NCI-H2171 treated with DMSO at 0.1 percent for 48 hours (cell line): Measurements from ENCODE around the gene ANO6.

Experiments used
- DNase-seq: peaks from one replicate; lab custom pipeline; 2025; lab: John Stamatoyannopoulos, UW

The ANO6 gene

DNA sequence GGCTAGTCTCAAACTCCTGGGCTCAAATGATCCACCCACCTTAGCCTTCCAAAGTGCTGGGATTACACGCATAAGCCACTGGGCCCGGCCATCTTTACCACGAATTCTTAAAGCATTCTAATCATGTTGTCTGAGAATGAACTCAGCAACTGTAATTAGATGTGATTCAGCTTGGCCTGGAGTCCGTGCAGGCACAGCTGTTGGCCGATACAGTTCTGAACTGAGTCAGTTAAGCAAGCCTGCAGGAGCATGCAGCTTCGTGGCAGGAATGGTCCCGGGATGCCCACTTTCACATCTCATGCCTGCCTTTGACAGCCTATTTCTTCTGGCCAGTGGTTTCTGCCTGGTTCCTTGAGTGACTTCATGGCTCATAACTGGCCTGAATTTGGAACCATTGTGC lies 194.1 kb downstream of the ANO6 start:
- no peak for DNase-seq

DNA sequence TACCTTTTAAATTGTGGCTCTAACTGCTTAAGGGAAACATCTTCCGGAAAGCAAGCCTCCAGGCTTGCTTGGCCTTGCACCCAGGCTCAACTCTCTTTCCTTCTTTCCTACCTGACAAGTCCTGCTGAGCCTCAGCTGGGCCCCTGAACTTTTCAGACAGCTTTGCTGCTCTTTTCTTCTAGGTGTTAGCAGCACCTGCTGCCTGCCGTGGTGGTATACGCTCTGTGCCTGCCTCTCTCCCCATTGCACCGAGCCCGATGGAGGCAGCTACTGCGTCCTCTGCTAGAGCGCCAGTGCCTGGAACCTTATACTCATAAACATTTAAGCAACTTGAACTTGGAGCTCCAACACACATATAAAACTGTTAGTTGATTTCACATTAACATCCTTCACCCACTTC lies 195.7 kb downstream of the ANO6 start:
- no peak for DNase-seq

DNA sequence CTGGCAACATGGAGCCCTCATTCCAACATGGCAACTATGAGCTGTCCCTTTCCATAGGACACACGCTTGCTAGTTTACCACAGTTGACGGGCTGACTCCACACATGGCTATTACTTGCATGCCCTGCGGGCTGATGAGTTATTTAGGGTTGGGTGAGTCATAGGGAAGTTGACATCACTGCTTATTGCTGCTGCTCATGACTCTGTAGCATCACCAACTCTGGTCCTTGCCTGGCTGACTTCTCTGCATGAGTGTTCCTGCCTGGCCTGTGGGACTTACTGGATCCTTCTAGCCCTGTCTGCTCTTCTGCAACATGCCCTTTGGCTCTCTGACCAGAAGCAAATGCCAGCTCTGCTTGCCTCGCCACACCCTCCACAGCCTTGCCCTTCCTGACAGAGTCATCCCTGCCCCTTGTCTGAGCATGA lies 199.5 kb downstream of the ANO6 start:
- no peak for DNase-seq

DNA sequence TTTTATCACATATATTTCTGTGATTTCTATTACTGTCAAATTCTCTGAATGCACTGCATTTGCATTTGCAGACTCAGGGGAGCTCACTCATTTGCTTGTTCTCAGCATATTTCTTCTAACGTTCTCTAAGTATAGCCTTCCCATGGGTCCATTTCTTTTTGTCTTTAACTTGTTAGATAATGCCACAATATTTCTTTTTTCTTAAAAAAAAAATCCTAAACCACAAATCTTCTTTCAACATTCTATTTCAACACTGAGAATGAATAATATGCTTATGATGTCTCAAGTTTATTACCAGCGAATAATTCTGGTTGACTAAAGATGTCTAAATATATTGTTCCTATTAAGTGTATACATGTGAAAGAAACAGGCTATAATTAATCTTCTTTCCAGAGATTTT lies 200.2 kb downstream of the ANO6 start:
- no peak for DNase-seq

DNA sequence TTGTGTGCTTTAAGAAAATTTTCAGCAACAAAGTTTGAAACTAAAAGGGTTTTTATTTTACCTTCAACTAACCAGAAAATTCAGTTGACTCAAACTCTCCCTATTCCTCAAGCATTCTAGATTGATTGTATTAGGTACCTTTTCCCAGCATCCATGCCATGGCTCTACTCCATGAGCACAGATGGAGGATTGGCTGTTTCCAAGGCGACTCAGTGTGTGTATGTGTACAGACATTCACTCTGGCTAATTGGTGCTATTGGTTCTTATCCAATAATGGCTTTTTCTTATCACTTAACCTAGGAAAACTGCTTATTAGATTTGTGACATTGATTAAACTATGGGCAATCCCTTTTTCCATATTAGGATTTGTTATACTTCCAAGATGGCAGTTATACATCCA lies 202.6 kb downstream of the ANO6 start:
- DNase-seq, result no peak

DNA sequence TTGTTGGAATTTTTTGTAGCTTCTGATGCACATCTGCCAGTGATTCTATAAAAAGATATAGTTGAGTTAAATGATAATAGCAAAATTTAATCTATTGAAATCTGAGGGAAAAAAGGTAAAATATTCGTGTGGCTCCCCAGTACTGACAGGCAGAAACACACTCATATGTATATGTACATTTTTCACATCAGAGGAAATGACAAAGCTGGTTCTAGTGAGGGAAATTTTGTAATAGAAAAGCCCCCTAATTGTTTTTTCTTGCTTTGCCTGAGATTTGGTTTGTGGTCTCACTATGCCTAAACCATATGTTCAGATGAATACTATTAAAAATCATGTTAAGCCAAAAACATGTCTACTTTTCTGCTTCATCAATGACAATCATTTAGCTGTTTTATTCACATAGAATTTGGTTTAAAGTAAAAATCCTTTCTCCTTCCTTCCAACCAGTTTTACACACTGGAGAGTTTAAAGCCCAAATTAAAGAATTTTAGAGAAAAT lies 203.5 kb downstream of the ANO6 start:
- no peak for DNase-seq

DNA sequence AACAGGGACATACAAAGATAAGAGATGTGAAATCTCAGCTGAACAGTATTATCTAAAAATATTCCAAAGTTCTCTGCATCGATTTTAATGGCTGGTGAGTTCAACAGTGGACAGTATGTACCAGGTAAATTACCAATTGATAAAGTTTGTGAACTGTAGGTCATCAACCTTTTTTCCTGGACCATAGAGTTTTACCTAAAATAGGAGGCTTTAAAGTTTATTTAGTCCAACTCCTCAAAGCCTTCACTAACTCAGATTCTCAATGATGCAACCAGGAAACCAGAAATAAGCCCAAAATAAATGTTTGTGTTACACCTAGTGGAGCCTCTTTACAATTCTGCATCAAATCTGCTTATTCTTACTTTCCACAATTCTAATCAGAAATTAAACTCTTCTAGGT lies 205.8 kb downstream of the ANO6 start:
- DNase-seq, result no peak

DNA sequence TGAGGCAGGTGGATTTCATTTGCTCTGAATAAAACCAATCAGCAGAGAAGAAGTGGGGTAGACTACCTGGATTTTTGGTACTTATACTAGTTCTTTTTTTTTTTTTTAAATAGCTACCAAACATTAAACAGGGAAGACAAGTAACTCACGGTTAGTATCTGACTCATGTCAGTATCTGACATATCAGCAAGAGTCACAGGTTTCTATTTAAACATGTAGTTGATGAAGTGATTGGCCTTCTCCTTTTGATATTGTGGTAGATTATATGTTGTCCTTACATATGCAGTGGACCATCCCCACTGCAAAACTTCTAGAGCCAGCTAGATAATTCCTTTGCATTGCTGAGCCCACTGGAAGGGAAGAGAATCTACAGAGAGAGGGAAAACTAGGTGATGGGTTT lies 208.0 kb downstream of the ANO6 start:
- DNase-seq, result no peak

DNA sequence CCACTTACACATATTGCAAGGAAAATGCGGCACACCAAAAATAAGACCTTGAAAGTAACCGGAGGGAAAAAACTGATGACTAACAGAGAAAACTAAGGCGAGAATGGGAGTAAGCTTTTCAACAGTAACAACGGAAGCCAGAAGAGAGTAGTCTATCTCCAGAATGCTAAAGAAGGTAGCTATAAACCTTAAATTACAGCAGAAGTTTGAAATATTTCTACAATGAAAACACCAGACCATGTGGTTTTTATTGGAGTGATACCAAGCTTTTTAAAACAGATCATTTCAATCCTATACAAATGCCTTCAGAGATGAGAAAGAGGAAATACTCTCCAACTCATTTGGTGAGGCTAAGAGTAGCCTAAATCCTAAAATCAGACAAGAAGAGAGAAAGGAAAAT lies 209.5 kb downstream of the ANO6 start:
- no peak for DNase-seq

DNA sequence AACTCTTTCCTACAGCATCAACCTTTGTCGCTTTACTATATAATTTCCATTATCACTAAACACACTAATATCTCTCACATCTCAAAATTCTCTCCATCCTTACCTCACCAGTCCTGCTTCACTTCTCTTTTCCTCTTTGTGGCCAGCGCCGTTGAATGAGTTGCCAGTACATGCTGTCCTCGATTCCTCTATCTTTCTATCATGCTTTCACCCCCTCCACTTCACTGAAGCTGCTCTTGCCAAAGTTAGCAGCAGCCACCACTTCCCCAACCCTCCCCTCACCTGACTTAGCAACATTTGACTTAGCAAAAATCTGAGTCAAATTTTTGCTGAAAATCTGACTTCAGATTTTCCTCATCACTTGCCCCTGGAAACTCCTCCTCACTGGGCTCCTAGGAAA lies 210.4 kb downstream of the ANO6 start:
- no peak for DNase-seq

DNA sequence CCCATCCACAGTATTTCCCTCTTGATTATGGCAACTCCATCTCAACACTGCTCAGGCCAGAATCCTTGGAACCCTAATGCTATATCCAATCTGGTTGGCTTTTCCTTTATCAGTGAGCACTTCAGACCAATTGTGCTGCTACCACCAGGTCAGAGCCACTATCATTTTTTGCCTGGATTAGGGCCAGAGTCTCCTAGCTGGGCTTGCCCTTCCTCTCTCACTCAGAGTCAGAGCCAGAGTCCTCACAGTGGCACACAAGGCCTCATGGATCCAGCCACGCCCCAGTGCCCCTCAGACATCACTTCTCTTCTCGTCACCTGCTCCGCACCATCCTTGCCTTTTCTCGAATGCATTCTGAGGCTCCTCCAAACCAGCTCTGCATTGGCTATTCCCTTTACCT lies 211.1 kb downstream of the ANO6 start:
- DNase-seq, result no peak

DNA sequence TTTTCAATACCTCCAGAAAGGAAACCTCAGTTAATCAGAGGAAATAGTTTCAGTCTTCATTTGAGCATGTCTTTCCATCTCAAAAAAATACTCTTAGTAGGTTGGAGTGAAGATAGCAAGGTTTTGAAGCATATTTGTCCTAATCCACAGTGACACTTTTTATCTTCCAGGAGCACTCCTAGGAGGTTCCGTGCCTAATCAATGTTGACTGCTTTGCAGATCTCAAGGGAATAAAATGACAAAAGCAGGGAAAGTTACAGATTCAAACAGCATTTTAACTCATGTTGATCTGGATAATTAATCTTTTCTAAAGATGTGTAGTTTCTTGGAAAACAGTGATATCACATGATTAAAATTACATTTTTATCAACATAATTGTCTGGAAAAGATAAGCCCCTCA lies 213.9 kb downstream of the ANO6 start:
- no peak for DNase-seq

DNA sequence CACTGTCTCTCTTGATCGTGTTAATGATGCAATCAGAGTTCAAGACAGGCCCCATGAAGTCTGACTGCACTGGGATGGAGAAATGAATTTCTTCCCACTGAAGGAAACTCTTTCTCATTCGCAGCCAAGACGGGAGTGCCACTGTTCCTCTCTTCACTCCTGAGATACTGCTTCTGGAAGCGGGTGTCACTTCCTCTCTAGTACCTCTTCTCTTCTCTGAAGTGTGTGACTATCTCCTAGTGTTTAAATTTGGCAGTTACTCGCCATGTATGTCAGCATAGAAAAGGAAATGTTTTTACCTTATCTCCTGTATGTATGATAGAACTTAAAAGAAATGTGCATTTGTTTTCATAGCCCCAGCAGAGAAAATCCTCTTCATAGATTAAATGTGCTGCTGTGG lies 215.2 kb downstream of the ANO6 start:
- DNase-seq, result no peak

DNA sequence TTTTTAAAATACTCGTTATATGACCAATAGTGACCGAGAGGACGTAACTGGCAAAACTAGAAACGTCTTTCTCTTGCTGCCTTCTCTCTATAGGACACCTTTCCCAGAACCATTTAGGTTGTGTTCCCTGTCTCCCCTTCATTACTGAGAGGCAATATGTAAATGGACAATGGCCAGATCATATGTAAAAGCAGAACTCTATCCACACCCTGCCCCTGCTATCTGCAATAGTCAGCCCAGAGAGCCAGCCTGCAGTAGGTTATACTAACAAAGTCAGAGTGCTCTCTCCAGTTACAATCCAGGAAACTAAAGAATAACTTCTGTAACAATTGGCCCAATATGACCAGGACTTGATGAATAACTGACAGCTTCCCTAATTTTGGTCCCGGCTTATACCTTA lies 216.8 kb downstream of the ANO6 start:
- no peak for DNase-seq

DNA sequence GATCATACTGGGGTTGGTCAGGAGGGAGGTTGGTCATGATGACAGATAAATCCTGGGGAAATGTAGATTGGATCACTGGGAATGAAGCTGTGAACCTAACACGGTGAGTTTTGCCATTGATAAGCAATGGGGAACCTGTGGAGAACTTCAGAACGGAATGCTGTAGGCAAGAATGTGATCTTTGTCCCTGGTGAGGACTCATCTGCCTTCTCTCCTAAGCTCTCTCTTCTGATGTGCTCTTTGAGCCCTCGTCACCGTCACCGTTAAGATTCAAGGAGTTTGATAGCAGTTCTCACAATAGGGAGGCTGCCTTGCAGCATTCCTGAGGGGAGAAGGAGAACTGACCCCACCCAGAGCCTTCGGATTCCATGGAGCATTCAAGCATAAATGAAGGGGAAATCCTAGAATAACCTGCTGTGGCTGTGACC lies 217.6 kb downstream of the ANO6 start:
- no peak for DNase-seq

DNA sequence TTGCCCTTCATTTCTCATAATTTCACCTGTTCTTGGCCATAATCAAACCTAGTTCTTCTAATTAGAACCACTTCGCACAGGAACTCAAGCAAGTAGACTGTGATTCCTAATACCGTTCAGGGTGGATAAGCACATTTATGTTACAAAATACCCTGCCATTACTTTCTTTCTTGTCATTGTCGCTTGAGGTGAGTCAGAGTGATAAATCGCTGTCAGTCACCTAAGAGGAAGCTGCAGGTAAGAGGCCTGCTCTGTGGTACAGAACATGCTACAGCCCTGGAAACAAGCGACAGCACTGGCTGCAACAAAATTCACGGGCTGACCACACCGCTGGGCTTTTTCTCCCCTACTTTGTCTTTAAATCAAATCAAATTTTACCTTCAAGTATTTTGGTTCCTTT lies 218.2 kb downstream of the ANO6 start:
- no peak for DNase-seq

DNA sequence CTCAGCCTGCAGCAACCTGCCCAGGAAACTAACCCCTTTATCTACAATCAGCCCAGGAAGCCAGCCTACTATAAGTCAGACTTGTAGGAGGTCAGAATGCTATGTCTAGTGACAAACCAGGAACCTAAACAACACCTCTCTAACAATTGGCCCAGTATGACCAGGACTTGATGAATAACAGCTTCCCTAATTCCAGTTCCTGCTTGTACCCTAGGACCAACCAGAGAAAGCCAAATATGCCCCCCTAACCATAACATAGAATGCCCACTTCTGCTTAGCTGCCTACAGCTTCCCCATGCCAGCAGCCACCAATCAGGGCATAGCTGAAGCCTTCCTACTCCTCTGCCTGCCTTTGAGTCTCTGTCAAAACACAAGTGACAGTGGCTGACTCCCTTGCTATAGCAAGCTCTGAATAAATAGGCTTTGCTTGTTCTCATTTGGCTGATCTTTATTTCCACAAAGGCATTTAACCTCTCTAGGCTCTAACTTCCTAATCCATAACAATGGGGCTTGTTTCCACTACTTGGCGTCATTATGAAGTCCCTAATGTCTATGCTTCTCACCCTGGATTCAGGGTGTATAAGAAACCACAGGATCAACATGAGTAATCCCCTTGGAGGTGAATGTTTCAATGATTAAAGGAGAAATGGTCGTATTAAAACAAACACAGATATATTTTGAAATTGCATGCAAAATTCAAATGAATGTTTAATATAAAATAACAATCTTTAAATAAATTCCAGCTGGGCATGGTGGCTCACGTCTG lies 220.2 kb downstream of the ANO6 start:
- no peak for DNase-seq

DNA sequence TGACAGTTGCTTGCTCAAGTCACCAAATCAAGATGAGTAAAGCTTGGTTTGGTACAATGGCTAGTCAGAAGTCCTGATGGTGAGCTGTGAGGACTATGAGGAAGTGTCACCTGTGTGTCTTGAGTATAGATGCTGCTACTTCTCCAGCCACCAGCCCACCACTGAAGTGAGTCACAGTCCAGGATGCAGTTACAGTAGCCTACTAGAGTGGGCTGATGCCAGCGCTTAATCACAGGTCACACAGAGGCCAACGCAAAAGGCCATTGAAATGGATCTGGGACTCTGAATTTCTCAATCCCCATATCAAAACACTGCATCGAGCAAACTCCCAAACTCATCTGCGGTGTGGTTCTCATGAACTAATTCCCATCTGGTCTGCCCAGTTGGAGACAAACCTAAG lies 223.1 kb downstream of the ANO6 start:
- no peak for DNase-seq

DNA sequence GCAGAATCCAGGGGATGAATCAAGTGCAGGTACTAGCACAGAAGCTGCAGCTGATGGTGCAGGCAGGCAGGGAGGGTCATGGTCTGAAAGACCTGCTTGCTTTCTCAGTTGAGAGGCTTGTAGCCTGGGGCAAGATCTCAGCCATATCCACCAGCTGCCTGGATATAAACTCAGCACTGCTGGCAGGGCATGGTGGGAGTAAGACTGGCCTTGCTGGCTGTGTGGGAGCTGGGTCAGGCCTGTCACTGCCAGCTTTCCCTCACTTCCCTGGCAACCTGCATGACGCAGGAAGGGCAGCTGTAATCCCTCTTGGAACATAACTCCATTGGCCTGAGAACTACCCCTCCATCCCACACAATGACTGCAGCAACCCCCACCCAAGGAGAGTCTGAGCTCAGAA lies 230.1 kb downstream of the ANO6 start:
- no peak for DNase-seq

DNA sequence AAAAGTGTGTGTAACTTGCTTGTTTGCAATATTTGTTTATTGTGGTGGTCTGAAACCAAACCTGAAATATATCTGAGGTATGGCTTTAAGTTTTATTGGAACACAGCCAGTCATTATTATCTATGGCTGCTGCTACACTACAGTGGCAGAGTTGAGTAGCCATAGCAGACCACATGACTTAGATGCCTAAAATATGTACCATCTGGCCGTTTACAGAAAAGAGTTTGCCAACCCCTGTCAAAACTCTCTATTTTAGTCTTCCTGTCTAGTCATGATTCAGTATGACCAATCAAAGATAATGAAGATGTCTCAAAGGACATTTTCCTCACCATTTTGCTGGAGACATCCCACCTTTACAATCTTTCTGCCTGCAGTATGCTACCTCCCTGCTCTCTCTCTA lies 242.3 kb downstream of the ANO6 start:
- no peak for DNase-seq

DNA sequence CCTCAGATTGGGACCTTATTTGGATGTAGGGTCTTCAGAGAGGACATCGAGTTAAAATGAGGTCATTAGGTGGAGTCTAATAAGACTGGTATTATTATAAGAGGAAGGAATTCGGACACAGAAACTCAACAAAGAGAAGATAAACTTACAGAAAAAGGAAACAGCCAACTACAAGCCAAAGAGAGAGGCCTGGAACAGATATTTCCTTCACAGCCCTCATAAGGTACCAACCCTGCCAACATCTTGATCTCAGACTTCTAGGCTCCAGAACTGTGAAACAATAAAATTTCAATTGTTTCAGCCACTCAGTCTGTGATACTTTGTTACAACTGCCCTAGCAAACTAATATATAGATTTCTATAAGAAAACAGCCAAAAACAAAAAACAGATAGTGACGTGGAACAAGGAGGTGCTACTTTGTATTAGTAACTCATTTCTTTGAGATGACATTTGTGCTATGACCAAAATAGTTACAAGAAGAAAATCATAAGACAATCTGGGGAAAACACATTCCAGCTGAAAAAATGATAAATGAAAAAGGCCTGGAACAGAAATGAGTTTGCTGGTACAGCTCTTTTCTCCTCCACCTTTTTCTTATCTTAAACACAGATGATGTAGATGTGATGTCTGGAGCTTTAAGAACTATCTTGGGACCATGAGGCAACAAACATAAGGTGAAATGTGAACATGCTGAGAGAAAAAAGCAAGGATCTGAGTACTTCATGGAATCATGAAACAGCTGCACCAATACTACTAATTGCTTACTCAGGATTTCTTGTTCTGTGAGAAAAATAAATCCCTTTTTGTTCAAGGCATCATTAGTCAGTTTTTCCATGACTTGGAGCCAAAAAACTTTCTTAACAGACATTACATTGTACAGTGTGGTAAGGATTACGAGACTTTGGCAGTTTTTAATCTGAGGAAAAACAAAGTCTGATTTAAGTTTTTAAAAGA lies 243.2 kb downstream of the ANO6 start:
- no peak for DNase-seq

DNA sequence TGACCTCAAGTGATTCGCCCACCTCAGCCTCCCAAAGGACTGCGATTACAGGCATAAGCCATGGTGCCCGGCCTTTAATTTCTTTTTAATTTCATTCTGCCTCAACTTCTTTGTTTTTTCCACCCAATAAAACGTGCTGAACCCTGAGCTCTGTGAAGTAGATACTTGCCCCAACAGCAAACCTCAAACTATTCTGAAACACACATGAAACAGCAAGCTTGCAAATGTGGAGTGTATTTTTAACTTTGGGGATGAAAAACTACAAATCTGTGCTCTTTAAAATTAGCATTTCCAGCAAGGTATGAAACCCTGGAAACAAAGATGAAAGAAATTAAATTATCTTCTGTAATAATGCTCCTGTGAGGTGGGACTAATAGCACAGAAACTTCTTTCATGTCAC lies 246.6 kb downstream of the ANO6 start:
- DNase-seq, result no peak

DNA sequence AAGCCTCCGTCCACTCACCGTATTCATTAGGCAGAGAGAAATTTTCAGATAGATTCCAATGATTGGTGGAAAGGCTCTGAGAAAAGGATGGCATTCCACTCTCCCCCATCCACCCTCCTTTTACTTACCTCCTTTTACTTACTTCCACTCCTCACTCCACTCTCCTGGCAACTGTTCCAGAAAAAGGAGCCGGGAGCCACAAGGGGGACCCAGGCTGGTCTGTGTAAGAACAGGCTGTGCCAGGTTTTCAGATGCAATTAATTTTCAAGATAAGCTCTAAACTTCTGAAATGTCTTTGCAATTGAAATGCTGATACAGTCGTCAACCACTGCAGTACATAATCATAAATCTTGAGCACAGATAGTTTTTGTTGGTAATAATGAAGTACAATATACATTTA lies 248.8 kb downstream of the ANO6 start:
- DNase-seq, result no peak
